GM23248 (cell line): ENCODE results near the gene TSPAN5. TPM values are rescaled to one million over a fixed set of nuclear protein-coding genes. Genes with fewer than 3 reads are reported as not detected.

ENCODE experiments used
- DNase-seq: peaks from one replicate; pipeline ENCODE4 v3.0.0-alpha.2; 2015
- H2AFZ ChIP-seq: fragments of 200-600 bp; sonication (generic); 2 replicates; pipeline ENCODE4 v1.6.1; 2016; ENCODE audit warnings: antibody characterized with exemption
- H3F3A ChIP-seq: fragments of 200-600 bp; sonication (generic); 2 replicates; pipeline ENCODE4 v1.6.1; 2016; ENCODE audit warnings: mild to moderate bottlenecking, antibody characterized with exemption, mixed run types; ENCODE audit not compliant: insufficient read depth
- H3K27ac ChIP-seq: fragments of 200-600 bp; sonication (generic); 2 replicates; pipeline ENCODE4 v1.5.1; 2016; ENCODE audit warnings: mild to moderate bottlenecking
- H3K27me3 ChIP-seq: fragments of 200-600 bp; sonication (generic); replicated peaks from 2 replicates; pipeline ENCODE4 v1.6.1; 2016; ENCODE audit warnings: mild to moderate bottlenecking; ENCODE audit not compliant: insufficient read depth
- H3K36me3 ChIP-seq: fragments of 200-600 bp; sonication (generic); 2 replicates; pipeline ENCODE4 v1.6.1; 2016; ENCODE audit warnings: low read depth, mild to moderate bottlenecking
- H3K4me1 ChIP-seq: fragments of 200-600 bp; sonication (generic); 2 replicates; pipeline ENCODE4 v1.6.1; 2016; ENCODE audit warnings: mild to moderate bottlenecking; ENCODE audit not compliant: insufficient read depth
- H3K4me2 ChIP-seq: fragments of 200-600 bp; sonication (generic); one replicate; pipeline ENCODE4 v1.6.1; 2016; ENCODE audit warnings: mild to moderate bottlenecking; ENCODE audit not compliant: unreplicated experiment
- H3K4me3 ChIP-seq: fragments of 200-600 bp; sonication (generic); 2 replicates; pipeline ENCODE4 v1.5.1; 2016; ENCODE audit warnings: mild to moderate bottlenecking
- H3K79me2 ChIP-seq: fragments of 200-600 bp; sonication (generic); 2 replicates; pipeline ENCODE4 v1.6.1; 2016; ENCODE audit warnings: mild to moderate bottlenecking; ENCODE audit not compliant: insufficient read depth
- H3K9ac ChIP-seq: fragments of 200-600 bp; sonication (generic); 2 replicates; pipeline ENCODE4 v1.6.1; 2016; ENCODE audit warnings: mild to moderate bottlenecking
- H3K9me2 ChIP-seq: fragments of 200-600 bp; sonication (generic); 2 replicates; pipeline ENCODE4 v1.6.1; 2016; ENCODE audit warnings: mixed run types, mild to moderate bottlenecking, moderate library complexity; ENCODE audit not compliant: insufficient read depth
- H3K9me3 ChIP-seq: fragments of 200-600 bp; sonication (generic); one replicate; pipeline ENCODE4 v1.6.1; 2017; ENCODE audit warnings: low read depth
- H4K20me1 ChIP-seq: fragments of 200-600 bp; sonication (generic); 2 replicates; pipeline ENCODE4 v1.6.0; 2016; ENCODE audit not compliant: insufficient read depth
- EZH2 ChIP-seq: fragments of 200-600 bp; sonication (generic); IDR thresholded peaks from 2 replicates; pipeline ENCODE4 v1.6.1; 2018; ENCODE audit warnings: antibody characterized with exemption, mild to moderate bottlenecking; ENCODE audit not compliant: insufficient read depth, poor library complexity, severe bottlenecking
- EZH2phosphoT487 ChIP-seq: fragments of 200-600 bp; sonication (generic); IDR thresholded peaks from 2 replicates; pipeline ENCODE4 v1.6.1; 2018; ENCODE audit warnings: antibody characterized with exemption, moderate library complexity, mild to moderate bottlenecking, low read depth; ENCODE audit not compliant: insufficient read depth
- WGBS, 2 experiments: methylation state at CpG; one replicate each; pipeline ENCODE4 v1.1.6; 2015 to 2017; ENCODE audit warnings: low lambda C conversion rate in 2 of 2, low coverage in 1 of 2; ENCODE audit errors: missing lambda C conversion rate in 2 of 2; 5-methylcytosine and 5-hydroxymethylcytosine counted together
- in situ Hi-C: fragments of 300-500 bp; cut with MboI; formaldehyde crosslinking; loops from 2 replicates; pipeline ENCODE4 v1.15.0; 2020
- polyA plus RNA-seq: library from polyadenylated mRNA; unstranded; fragments of >200 nt; fragmentation: Nextera tagmentation; extraction: Ambion mirVana; gene quantifications from 2 replicates; pipeline ENCODE4 v1.2.1, GENCODE V29; 2016
- total RNA-seq: library from RNA; depleted of rRNA; stranded (reverse); fragments of >200 nt; shearing (Covaris generic); gene quantifications from 2 replicates; pipeline ENCODE4 v1.2.3, GENCODE V29; 2014

Gene TSPAN5
- total and polyA plus RNA-seq, 2 experiments from 2014 or later, result 61.9 to 76.6 TPM

GRCh38 chr4:98689507-98690174, 31.2 kb upstream of the TSPAN5 start:
- no peak for TF ChIP-seq EZH2
- TF ChIP-seq EZH2phosphoT487, result no peak
- Histone ChIP-seq H3K9me2 (no peaks in the 10 kb centered on the region), H3K9ac (no peak overlapping the region), H4K20me1 (no peaks in the 10 kb centered on the region), H3F3A (peaks cover 24% of the 10 kb centered on the region), H3K4me3 (no peak overlapping the region), H3K36me3 (no peaks in the 10 kb centered on the region), H3K4me2 (no peak overlapping the region), H3K79me2 (no peaks in the 10 kb centered on the region), H3K4me1 (peaks cover 23% of the 10 kb centered on the region), H3K9me3 (no peaks in the 10 kb centered on the region), H3K27ac (no peak overlapping the region), H3K27me3 (no peaks in the 10 kb centered on the region), H2AFZ (no peak overlapping the region)
- WGBS, 2 experiments, result 96 to 98% methylated on average over 4 of the region's 4 CpGs
- in situ Hi-C loops, result no loop called here
- DNase-seq, result no peak

DNA sequence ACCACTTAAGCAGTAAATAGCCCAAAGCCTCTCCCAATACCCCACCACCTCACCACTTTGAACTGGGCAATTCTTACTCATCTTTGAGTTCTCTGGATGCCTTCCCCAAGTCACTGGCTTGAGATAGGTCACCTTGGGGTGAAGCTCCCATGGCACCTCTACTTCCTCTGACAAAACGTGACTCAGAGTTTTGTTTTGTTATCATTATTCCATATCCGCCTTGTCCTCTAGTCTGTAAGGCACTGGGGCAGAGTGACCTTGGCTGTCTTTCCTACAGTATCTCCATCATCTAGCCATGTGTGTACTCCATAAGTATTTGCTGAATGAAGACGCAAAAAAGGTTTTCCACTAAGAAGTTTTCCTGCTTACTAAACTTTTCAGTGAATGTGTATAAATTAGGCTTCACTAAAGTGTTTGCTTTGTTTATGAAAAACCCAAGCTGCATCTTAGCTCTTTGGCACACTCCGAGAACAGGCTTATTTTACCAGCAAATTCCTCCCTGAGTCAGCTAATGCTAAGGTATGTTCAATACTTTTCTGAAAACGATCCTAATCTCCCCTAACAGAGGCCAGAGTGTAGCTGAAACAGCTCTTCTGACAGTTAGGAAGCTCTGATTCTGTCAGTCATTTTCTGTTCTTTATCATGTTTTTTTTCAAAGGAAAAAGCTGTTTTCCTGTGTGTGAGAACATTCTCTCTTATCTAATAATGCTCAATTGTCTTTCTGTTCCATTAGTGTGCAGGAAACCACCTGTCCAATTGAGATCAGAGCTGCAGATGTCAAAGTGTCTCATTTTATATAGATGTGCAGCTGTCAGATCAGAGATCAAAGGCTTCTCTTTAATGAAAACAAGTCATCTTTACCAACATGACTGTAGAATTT, 30.2 kb upstream of the TSPAN5 start:
- TF ChIP-seq EZH2phosphoT487 (no peak), EZH2 (no peak)
- peak; percentile 80 for DNase-seq
- Histone ChIP-seq H4K20me1 (no peaks in the 10 kb centered on the region), H3K9me3 (no peaks in the 10 kb centered on the region), H3K27me3 (no peaks in the 10 kb centered on the region), H3K9me2 (no peaks in the 10 kb centered on the region), H3K9ac (no peak overlapping the region), H2AFZ (peak overlapping the region; percentile 54), H3K79me2 (no peaks in the 10 kb centered on the region), H3K4me1 (peaks cover 23% of the 10 kb centered on the region), H3K27ac (peak overlapping the region; percentile 38), H3F3A (peaks cover 24% of the 10 kb centered on the region), H3K4me2 (peak overlapping the region; percentile 71), H3K4me3 (peak overlapping the region; percentile 14; the same call in 1 of the 2 replicates), H3K36me3 (no peaks in the 10 kb centered on the region)
- 16% methylated on average over 5 of the region's 5 CpGs for whole genome bisulfite sequencing, 2 experiments
- in situ Hi-C loops, result no loop called here

- in situ Hi-C loops, result no loop called here
- Histone ChIP-seq H3K36me3 (no peaks in the 10 kb centered on the region), H3K9me2 (no peaks in the 10 kb centered on the region), H4K20me1 (no peaks in the 10 kb centered on the region), H3K4me2 (peak overlapping the region; percentile 71), H3K27ac (peak overlapping the region; percentile 38), H3F3A (peaks cover 24% of the 10 kb centered on the region), H3K79me2 (no peaks in the 10 kb centered on the region), H3K4me3 (peak overlapping the region; percentile 14; the same call in 1 of the 2 replicates), H3K4me1 (peaks cover 28% of the 10 kb centered on the region), H3K9me3 (no peaks in the 10 kb centered on the region), H3K9ac (no peak overlapping the region), H2AFZ (no peak overlapping the region), H3K27me3 (no peaks in the 10 kb centered on the region)
- DNase-seq, result peak; percentile 32
- no peak for TF ChIP-seq EZH2phosphoT487
- TF ChIP-seq EZH2, result no peak
- WGBS, 2 experiments, result 11 to 18% methylated on average over 1 of the region's 1 CpG
Measured at GRCh38 chr4:98687876-98688275, 29.5 kb upstream of the TSPAN5 start.

GRCh38 chr4:98686847-98687246, 28.4 kb upstream of the TSPAN5 start:
- Histone ChIP-seq H3K79me2 (no peaks in the 10 kb centered on the region), H3K9ac (no peak overlapping the region), H4K20me1 (no peaks in the 10 kb centered on the region), H3K27ac (no peak overlapping the region), H3F3A (peaks cover 24% of the 10 kb centered on the region), H3K9me2 (no peaks in the 10 kb centered on the region), H3K4me3 (no peak overlapping the region), H3K4me1 (peaks cover 34% of the 10 kb centered on the region), H3K36me3 (no peaks in the 10 kb centered on the region), H3K9me3 (no peaks in the 10 kb centered on the region), H2AFZ (no peak overlapping the region), H3K4me2 (no peak overlapping the region), H3K27me3 (no peaks in the 10 kb centered on the region)
- no peak for TF ChIP-seq EZH2phosphoT487
- TF ChIP-seq EZH2, result no peak
- in situ Hi-C loops, result no loop called here
- no peak for DNase-seq
- WGBS, 2 experiments, result 94 to 97% methylated on average over 1 of the region's 1 CpG
